GM19240 (cell line): ENCODE results near the gene FAM13A.

Source experiments
- DNase-seq: peaks from one replicate; pipeline ENCODE4 v3.0.0; 2011; ENCODE audit warnings: low spot score; ENCODE audit not compliant: insufficient read length

Gene FAM13A

GRCh38 chr4:88751258-88752075, 305.5 kb downstream of the FAM13A start:
- no peak for DNase-seq

DNA sequence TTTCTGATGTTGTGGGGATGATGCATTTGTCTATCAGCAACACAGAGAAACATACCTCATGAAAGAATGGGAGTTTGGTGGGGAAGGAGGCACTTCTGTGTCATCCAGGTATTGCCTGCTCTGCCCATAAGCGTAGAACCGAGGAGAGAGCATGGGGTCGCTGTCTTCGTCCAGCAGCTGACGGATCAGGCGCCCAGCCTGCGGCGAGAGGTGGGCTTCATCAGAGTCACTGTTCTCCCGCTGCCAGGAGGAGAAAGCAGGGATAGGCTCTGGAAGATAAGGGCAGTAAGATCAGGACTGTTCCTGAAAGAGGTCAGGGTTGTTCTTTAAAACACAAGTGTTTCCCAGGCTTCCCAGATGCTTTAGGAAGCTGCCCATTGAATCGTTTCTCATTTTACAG, 306.6 kb downstream of the FAM13A start:
- DNase-seq = no peak

DNA sequence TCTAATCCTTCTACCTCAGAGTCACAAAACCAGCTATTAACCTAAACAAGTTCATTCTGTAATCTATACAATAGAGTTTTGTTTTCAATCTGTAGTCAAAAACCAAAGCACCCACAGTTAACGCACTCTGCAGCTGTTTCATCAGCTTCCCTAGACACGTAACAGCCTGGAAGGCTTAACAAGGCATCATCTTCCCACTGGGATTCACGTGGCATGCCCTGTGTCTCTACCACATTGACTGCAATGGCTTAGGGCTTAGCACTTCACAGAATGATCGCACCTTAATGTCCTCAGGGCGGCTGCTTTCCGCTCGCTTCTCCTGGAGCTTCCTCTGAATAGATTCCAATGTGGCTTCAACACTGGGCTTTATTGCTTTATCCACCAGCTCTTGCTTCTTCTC, 309.6 kb downstream of the FAM13A start:
- DNase-seq = no peak

DNA sequence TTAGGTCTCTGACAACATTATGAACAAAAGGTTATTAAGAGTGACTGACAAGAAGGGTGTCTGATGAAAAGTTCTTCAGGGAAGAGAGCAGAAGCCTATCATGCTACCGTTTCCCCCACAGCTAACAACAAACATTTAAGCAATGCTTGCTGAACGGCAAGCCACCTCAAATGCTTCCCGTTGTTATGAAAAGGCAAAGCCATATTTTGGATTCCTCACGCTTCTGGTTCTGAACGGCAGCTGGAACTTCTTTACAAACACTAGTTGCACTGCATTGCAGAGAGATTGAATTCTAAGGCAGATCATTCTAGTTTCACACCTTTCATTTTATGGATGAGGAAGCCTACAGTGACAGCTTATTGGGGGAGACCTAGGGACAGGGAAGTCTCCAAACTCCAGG, 310.8 kb downstream of the FAM13A start:
- DNase-seq = no peak

- no peak for DNase-seq
Measured at GRCh38 chr4:88745581-88746163, 311.3 kb downstream of the FAM13A start.

DNA sequence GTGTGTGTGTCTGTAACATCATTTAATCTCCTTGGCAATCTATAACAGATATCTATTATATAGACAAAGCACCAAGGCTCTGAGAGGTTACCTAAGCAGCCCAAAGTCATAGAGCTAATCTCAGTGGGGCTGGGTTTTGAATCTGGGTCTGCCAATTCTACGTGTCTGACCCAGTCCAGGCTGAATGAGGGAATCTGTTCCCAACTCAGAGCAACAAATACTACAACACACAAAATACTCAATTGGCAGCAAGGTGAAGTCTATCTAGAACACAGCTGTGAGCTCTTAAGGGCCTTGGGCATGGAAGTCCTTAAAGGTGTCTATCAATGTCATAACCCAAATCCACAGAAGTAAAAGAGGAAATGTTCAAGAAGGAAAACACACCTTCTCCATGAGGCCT, 311.8 kb downstream of the FAM13A start:
- DNase-seq = no peak

- no peak for DNase-seq
Measured at GRCh38 chr4:88744609-88745008, 312.4 kb downstream of the FAM13A start.

DNA sequence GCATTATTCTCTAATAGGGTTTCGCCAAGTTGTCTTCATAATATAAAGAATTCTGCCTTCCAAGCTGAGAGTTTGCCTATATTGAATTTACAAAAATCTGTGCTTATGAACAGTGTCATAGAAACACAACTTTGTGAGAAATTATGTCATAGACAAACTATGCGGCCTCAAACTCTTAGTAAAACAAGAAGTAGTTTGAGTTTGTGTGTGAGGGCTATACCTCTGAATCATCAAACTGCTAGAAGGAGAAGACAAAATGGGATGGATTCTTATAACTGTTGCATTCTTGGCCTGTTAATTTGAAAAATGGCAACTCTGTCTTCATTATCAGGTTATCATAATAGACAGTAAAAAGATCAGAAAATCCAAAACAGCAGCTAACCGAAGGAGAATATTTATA, 313.3 kb downstream of the FAM13A start:
- no peak for DNase-seq

GRCh38 chr4:88742561-88742960, 314.4 kb downstream of the FAM13A start:
- no peak for DNase-seq

- no peak for DNase-seq
Measured at GRCh38 chr4:88738180-88738579, 318.8 kb downstream of the FAM13A start.

GRCh38 chr4:88737307-88737941, 319.6 kb downstream of the FAM13A start:
- peak; percentile 12 for DNase-seq

DNA sequence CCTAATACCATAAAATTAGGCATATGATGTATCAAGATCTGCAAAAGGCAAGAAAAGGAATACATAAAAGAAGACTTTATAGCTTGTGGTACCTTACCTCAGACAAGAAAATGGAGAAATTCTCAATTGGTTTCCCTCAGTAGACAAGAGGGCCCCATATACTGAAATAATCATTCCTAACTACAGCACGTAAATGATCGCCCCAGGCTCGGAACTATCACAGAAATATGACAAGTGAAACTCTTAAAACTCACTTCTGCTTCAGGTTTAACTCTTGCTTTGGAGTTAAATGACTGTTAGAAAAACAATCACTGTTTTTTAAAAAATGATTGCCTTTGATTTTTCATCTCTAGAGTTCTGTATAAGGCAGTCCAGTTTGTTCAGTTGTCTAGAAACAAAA, 320.7 kb downstream of the FAM13A start:
- DNase-seq = no peak

GRCh38 chr4:88735564-88735963, 321.4 kb downstream of the FAM13A start:
- DNase-seq = no peak

GRCh38 chr4:88734403-88734949, 322.5 kb downstream of the FAM13A start:
- DNase-seq = no peak

DNA sequence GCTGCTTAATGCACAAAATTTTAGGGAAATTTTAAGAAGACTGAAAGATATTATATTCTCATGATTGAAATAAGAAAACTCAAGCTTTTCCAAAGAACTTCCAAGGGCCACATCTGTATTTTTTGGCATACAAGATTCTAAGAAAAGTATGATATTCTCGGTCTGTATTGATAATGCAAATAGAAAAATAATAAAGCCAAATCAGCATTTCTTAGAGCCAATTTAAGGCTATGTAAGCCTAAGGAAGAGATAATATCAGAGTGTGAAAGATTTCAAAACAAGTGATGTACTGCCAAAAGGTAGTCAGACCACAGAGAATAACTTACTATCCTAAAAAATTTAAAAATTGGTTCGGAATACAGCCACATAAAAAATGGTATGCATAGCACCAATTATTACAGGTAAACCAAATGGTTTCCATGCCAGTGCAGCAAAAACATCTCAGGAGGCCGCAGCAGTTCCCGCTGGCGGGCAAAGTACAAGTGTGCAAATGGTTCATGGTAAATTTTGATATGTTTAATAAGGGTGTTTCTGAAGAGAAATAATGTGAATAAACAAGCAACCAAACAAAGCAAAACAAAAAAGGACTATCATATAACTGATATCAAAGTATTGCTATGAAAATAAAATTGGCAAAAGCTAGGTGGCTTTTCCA, 324.1 kb downstream of the FAM13A start:
- no peak for DNase-seq

DNA sequence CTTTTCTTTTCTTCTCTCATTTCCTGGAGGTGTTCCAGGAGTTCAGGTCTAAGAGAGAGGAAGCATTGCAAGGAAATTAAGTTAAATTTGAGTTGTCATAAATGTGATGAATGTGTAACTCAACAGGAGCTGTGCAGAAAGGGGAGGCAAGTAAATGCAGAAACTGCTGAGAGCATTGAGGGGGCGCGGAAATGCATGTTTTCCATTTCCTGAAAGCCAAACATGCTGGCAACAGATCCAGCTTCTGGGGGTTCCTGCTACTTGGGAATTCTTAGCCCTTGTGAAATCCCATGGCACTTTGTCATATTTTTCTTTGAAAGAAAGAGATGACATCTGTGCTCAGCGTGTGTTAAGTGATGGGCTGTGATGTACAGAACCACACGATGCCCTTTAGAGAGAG, 325.6 kb downstream of the FAM13A start:
- no peak for DNase-seq

- no peak for DNase-seq
Measured at GRCh38 chr4:88730811-88731210, 326.2 kb downstream of the FAM13A start.

DNA sequence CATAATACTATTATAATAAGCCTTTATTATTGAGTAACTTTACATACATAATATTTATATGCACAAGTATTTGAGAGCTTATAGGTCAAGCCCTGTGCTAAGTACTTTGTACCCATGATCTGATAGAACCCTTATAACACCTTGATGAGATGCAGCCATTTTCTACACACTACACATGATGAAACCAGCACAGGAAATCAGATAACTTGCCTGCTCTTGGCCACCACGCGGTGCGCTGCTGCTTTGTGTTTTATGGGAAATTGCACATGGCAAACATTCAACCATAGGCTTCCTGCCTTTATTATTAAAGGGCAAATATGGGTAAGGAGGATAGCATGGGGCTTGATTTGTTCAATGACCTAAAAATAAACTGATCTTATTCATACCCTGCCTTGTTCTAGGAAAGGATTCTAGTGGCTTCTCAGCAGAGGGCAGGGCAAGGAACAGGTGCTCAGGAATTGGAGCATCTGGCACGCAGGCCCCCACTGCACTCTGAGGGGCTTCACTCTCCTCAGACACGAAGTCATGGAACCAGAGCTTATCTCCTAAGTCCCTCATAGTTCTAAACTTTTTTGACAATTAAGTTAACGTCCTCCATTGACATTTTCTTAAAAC, 327.7 kb downstream of the FAM13A start:
- DNase-seq = no peak

GRCh38 chr4:88728146-88728545, 328.8 kb downstream of the FAM13A start:
- no peak for DNase-seq

DNA sequence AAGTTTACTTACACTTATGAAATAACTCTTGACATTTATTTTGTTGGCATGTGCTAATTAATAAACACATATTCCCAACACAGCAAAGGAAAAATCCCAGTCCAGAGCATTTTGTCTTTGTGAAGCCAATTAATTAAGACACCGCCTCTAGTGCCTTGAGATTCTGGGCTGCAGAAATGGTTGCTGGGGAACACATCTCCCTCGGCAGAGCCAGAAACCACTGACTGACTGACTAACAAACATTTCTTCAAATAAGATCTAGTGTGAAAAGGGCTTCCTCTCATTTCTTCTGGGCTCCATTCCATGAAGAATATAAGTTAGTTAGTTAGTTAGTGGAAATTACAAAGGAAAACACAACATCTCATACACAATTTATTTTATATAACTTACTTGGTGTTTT, 331.0 kb downstream of the FAM13A start:
- DNase-seq = no peak

DNA sequence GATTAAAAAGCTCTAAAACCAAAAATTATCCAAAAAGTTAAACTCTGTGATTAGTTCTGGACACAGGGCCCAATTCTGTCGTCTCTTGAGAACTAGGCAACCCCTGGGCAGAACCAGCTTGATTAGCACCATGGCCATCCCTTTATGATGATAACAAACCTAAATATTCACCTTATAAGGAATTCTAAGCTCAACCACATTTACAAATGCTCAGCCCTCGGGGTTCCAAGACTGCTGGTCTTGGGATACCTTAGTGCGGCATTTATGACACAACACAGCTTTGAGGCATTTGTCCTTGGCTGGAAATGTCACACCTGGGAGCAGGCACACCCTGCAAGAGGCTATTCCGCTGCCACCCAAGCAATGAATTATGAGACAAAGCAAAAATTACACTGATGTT, 331.8 kb downstream of the FAM13A start:
- no peak for DNase-seq
